SK-N-SH treated with all-trans-retinoic acid at 6 μM for 48 hours (cell line): ENCODE data around the gene CCDC17.
"Not testable (repeated sequence)": the region's sequence is repeated elsewhere in the genome, so short reads cannot be mapped to it uniquely, and the experiment has no call there.

Experiments
- BACH2 ChIP-seq: fragments of 250-450 bp; sonication (Bioruptor Pico); IDR thresholded peaks from 2 replicates; pipeline ENCODE4 v1.9.0; 2021; ENCODE audit warnings: mild to moderate bottlenecking, borderline replicate concordance
- ESRRG ChIP-seq: fragments of 250-450 bp; sonication (Bioruptor Pico); IDR thresholded peaks from 2 replicates; pipeline ENCODE4 v1.6.1; 2021; ENCODE audit warnings: mild to moderate bottlenecking
- PATZ1 ChIP-seq: fragments of 250-450 bp; sonication (Bioruptor Pico); IDR thresholded peaks from 2 replicates; pipeline ENCODE4 v1.8.0; 2020; ENCODE audit warnings: mild to moderate bottlenecking, moderate library complexity, borderline replicate concordance
- TCF4 ChIP-seq: fragments of 250-450 bp; sonication (Bioruptor Pico); IDR thresholded peaks from 2 replicates; pipeline ENCODE4 v1.8.0; 2021; ENCODE audit warnings: mild to moderate bottlenecking, moderate library complexity, borderline replicate concordance
- ZC3H10 ChIP-seq: fragments of 250-450 bp; sonication (Bioruptor Pico); IDR thresholded peaks from 2 replicates; pipeline ENCODE4 v1.5.1; 2021; ENCODE audit warnings: mild to moderate bottlenecking, moderate library complexity
- ZNF565 ChIP-seq: fragments of 450-650 bp; formaldehyde crosslinking; conservative IDR thresholded peaks from 2 replicates; pipeline ENCODE4 v1.5.0; 2020; ENCODE audit warnings: low read depth, mild to moderate bottlenecking, moderate library complexity

GRCh38 chr1:45596765-45597164, 27.1 kb downstream of the CCDC17 start:
- TF ChIP-seq ZNF565, BACH2, TCF4, ESRRG, ZC3H10, PATZ1 (CRISPR knock-in tag): not testable (repeated sequence)
